ENCODE measurements around the gene VCL.
A peak's percentile ranks its signal among the peaks of the same experiment; 100 is the strongest.
"Not testable (repeated sequence)": the region's sequence is repeated elsewhere in the genome, so short reads cannot be mapped to it uniquely, and the experiment has no call there.

The VCL gene

DNA sequence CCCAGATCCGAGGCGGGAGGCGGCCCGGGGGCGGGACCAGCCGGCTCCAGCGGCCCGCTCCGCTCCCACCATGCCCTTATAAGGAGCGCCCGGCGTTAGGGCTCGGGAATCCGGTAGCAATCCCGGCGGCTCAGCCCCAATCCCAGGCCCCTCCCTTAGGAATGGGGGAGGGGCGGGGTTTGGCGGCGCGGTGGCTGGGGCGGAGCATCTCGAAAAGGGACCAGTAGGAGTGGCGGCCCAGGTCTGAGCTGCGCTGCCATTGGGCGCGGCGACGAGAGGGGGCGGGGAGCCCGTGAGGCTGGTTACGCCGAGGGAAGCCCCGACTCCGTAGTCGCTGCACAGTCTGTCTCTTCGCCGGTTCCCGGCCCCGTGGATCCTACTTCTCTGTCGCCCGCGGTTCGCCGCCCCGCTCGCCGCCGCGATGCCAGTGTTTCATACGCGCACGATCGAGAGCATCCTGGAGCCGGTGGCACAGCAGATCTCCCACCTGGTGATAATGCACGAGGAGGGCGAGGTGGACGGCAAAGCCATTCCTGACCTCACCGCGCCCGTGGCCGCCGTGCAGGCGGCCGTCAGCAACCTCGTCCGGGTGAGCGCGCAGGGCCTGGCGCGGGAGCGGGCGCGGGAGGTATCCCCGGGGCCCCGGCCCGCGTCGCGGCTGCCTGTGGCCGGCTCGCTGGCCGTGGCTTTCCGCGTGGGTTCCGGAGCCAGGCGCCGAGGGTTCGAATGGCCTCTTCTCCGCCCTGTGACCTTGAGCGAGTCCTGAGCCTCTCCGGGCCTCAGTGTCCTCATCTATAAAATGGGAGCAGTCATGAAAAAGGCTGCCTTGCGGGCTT, at the start of gene VCL:
VCL (plus strand) TSS at position 330 of the 836 bp plus-strand sequence; CDS start at position 422, 92 bp downstream.
- DNase-seq: peak; percentile 87

DNA sequence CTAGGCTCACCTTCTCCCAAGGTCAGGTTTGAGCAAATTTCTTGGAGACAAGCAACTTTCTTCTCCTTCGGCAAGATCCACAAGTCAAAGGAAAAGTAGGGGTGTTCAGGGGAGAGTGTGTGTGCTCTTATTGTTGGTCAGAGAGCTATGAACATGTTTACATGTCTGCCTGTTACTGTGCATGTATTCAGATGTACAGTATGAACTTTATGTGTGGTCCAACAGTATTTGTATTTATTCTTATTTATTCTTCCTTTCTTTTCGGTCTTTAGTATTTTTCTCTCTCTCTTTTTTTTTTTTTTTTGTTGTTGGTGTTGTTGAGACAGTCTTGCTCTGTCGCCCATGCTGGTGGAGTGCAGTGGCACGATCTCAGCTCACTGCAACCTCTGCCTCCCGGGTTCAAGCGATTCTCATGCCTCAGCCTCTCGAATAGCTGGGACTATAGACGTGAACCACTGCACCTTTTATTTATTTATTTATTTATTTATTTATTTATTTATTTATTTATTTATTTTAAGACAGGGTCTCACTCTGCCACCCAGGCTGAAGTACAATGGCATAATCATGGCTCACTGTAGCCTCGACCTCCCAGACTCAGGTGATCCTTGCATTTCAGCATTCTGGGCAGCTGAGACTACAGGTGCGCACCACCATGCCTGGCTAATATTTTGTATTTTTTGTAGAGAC, 48.8 kb upstream of the VCL start:
- no peak for DNase-seq

DNA sequence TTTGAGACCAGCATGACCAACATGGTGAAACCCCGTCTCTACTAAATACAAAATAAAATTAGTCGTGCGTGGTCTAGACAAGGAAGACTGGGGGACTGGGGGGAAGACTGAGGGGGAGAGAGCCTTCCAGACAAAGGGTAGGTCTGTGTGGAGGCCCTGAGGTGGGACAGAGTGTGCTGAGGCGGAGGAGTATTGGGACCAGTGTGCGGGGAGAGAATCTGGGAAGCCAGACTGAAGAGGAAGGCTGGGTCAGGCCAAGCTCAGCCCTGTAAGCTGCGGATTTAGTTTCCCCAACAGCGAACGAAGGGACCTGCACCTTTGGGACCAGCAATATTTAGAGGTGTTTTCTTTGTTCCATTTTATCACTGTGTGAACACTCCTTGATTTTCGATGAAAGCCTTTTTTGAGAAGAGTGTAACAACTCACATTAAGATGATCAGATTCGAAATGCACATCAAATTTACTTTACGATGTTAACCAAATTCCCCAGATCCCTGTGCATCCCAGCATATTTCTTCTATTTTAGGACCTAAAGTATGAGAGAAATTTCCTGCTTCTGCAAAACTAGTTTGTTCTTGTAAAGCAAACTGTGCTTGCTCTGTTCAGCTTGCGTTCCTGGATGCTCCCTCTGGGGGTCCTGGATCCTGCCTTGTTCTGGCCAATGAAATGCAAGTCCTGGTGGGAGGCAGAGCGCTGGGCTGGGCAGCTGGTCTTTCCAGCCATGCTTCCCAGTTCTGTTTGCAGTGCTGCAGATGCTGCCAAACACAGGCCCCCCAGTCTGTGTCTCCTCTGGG, 47.6 kb upstream of the VCL start:
- DNase-seq: no peak

DNA sequence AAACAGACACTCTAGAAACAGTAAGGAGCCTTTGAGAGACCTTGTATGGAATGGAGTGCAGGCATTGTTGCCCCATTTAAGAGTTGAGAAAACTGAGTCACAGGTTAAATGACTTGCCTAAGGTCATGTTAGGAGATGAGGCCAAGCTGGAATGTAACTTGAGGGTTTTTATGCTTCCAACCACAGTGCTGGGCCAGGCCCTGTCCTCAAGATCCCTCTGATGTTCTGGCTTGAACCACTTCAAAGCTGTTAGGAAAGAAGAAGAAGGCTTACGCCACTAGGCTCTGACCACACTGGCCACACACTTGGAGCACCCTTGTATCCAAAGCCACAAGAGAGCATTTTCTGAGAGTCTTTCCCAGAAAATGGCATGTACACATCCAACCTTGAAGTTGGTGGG, 44.3 kb upstream of the VCL start:
- no peak for DNase-seq

DNA sequence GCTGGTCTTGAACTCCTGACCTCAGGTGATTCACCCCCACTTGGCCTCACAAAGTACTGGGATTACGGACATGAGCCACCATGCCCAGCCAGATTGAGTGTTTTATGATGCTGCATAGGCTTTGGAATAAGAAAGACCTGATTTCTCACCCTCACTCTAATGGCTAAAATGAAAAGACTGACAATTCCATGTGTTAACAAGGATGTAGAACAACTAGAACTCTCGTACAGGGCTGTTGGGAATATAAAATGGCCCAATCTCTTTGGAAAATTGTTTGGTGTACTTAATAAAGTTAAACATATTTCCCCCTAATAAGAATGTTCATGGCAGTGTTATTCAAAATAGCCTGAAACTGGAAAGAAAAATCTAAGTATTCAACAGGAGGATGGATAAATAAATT, 43.2 kb upstream of the VCL start:
- DNase-seq: no peak

DNA sequence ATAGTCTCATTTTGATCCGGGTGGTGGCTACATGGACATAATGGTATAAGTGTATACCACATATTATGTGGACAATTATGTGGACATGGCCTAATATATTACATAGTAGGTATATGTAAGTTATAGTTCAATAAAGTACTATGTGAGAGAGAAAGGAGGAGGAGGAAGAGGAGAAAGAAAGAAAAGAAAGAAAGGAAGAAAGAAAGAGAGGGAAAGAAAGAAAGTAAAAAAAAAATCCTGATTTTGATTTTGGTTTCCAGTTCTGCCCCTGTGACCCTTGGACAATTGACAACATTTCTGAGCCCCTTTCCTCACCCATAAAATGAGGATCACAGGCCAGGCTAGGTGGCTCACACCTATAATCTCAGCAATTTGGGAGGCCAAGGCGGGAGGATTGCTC, 42.2 kb upstream of the VCL start:
- DNase-seq: no peak

DNA sequence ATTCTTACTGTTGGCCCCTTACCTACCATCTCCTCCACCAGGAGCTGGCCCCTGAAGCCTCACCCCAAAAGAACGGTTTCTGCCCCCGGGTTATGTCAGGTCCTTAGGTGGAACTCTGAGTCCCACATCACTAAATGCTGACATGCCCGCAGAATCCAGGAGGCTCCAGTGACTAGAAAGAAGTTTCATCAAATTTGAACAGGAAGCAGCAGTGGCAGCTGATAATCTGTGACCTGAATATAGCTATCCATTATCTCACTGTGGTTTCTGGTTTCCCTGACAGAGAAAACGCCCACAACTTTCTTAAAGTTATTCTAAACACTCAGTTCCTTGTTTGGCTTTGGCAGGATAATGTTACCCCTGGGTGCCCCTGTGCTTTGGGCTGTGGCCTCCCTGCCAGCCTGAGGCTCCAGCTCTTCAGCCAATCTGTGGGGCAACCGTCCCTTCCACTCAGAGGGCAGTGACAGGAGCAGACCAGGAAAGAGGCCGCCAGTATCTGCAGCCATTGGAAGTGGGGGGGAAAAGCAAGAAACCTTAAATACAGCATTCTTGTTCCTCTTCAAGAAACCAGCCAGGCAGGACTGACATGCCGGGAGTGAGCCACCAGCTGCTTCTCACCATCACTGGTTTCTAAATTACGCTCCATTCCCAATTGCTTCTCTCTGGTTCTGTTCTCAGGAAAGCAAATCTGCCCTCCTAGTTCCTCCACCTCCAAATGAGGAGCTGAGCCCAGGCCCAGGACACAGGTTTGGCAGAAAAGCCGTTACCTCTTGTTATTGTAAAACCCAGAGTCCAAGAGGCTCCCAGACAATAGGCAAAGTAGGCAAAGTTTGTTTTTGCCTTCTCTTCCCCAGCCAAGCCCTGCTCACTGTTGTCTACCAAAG, 41.2 kb upstream of the VCL start:
- no peak for DNase-seq

DNA sequence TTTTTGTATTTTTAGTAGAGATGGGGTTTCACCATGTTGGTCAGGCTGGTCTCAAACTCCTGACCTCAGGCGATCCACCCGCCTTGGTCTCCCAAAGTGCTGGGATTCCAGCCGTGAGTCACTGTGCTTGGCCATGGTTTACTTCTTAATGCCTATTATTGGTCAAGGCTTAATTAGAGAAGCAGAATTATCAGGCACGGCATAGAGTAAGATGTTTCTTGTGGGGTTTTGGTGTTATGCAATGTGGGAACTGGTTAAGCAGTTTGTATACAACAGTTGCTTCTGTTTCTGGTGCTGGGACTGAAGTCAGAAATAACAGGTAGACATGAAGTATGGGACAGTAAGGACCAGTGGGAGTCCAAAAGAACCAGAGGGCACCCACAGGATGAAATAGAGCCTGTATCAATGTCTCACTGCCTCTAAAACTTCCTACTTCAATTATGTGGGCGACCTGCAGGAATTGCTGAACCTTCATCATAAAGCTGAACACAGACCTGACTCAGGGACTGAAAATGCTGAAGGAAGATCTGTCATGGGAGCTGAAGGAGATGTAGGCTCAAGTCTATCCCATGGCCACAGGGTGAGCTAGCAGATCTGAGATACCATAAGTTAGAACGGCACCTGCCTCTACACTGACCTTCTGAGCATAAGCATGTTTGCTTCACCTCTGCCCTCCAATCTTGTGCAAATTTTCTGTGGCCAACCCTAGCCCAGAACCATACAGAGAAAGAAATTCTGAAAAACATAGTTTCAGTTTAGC, 38.3 kb upstream of the VCL start:
- no peak for DNase-seq

DNA sequence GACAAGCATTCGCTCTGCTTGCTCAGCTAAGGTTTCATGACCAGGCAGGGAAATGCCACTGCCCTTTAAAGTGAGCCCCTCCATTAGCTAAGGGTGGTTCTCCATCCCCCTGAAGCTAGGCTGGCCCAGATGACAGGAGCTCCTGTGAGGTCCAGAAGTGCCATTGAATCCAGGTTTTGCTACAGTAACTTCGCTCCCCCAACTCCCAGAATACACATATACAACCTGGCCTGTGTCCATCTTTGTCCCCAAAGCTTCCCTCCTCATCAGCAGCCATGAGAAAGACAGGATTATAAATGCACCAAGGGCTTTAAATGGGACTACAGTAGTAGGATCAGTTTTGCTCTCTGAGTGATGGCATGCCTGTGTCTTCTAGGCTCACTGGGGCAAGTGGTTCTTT, 35.5 kb upstream of the VCL start:
- DNase-seq: no peak

DNA sequence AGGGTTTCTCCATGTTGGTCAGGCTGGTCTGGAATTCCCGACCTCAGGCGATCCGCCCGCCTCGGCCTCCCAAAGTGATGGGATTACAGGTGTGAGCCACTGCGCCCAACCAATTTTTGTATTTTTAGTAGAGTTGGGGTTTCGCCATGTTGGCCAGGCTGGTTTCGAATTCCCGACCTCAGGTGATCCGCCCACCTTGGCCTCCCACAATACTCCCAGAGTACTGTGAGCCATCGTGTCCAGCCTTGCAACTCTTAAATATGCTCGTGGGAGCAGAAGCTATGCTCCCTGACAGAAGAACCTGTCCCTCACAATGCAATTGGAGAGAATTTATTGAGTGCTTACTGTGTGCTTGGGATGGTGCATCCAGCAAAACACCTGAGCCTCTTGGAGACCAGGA, 34.4 kb upstream of the VCL start:
- not testable (repeated sequence) for DNase-seq

DNA sequence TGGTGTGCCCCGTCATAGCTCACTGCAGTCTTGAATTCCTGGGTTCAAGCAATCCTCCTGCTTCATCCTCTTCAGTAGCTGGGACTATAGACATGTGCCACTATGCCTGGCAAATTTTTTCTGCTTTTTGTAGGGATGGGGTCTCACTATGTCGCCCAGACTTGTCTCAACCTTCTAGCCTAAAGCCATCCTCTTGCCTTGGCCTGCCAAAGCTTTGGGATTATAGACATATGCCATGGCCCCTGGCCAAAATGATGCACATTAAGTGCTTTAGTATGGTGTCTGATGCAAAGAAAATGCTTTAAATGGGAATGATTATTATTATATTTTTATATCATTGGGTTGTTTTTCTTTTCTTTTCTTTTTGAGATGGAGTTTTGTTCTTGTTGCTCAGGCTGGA, 33.2 kb upstream of the VCL start:
- no peak for DNase-seq

DNA sequence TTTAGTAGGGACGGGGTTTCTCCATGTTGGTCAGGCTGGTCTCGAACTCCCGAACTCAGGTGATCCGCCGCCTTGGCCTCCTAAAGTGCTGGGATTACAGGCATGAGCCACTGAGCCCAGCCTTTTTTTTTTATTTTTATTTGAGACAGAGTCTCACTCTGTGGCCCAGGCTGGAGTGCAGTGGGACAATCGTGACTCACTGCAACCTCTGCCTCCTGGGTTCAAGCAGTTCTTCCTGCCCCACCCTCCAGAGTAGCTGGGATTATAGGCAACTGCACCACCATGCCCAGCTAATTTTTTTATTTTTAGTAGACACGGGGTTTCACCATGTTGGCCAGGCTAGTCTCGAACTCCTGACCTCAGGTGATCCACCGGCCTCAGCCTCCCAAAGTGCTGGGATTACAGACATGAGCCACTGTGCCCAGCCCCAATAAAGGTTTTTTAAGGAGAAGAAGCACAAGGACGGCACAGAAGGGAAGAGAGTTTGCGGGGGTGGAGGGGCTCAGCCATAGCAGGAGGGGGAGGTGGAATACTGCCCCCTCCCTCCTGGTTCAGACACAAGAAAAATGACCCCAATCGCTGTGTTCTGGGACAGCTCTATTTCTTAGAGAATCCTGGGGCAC, 32.5 kb upstream of the VCL start:
- DNase-seq: not testable (repeated sequence)

DNA sequence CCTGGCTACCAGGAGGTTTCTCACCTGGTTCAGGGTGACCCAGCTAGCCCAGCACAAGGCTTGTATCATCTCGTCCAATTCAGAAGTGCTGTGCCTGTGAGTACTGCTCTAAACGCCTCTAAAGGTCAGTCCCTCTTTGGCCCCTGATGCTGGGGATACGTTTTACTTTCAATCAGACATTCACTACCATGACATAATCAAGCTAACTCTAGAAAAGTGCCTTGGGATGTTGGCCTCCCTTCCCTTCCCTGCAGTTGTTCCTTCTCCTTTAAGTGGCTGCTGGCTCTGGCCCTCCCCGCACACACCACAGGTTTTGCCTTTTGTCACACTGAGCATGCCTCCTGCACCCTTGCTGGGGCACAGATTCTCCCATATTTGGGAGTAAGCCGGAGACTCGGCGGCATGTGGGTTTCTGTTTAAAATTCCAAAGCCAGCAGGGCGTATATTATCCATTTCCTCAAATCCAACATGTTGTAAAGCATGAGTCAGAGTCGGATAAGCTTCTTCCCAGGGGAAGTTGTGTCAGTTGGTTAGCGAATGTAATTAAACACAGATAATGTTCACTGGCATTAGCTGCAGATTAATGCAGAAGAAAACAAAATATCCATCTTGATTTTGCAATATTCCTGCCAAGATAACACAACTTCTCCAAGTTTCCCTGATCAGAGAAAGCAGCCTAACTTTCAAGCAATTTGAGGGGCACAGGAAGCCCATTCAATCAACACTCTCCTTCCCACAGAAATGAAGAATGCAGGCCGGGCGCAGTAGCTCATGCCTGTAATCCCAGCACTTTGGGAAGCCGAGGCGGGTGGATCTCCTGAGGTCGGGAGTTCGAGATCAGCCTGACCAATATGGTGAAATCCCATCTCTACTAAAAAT, 31.8 kb upstream of the VCL start:
- no peak for DNase-seq

DNA sequence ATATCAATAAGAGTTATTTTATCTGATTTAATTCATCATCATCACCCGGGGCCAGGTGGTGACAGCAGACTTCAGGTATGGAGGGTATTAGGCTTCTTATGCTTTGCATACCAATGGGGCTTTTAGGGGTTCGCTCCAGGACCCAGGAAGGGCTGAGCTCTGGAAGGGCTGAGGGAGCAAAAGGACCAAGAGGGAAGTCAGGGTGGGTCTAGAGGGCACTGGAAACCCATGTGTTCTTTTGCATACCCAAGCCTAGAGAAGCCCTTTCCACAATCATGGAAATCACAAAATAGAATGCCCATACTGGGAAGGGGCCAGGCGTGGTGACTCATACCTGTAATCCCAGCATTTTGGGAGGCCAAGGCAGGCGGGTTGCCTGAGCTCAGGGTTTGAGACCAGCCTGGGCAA, 30.9 kb upstream of the VCL start:
- no peak for DNase-seq

DNA sequence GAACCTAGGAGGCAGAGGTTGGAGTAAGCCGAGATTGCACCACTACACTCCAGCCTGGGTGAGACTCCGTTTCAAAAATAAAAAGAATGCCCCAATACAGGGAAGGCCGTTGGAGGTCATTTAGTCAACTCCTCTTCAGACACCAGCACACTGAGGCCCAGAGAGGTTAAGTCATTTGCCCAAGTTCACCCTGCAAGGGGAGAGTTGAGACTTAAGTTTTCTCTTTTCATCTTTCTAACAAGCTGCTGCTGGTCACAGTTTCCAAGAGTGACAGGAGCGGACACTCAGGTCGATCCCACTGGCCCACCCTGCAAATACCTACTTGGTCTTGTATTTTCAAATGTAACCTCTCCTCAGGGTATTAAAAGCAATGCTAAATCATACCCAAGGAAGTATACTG, 30.4 kb upstream of the VCL start:
- DNase-seq: no peak

DNA sequence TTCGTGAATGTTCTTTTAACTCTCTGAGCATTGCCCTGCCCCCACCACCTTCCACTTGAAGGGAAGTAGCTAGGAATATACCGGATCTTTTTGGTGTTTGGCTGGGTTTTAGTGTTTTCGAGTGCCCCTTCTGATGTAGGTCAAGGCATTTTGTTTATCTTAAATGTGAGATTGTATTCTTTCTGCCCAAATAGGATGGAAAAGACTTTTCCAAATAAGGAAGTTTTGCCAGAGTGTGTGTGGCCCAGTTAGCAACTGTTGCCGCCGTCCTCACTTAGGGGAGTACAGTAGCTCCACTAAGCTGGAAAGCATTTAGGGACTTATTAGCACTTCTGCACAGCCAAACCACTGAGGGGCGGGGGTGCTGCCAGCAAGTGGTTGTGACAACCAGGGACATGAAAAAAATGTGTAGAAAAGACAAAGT, 29.8 kb upstream of the VCL start:
- no peak for DNase-seq

DNA sequence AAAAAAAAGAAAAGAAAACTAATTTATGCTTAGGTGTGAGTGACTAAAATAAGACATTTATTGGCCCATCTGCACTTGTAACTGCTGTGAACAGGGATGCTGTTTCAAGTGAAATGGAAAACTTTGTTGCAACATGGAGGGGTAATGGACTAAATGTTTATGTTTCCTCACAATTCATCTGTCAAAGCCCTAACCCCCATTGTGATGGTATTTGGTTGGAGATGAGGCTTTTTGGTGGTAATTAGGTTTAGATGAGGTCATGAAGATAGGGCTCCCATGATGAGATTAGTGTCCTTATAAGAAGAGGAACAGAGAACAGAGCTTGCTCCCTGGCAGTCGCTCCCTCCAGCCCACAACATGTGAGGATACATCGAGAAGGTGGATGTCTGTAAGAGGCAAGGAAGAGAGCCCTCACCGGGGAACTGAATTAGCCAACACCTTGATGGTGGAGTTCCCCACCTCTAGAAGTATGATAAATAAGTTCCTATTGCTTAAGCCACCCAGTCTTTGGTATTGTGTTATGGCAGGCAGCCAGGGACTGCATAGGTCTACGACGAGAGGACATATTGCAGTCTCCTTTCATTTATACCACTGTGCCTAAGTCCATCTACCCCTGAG, 28.6 kb upstream of the VCL start:
- DNase-seq: no peak

DNA sequence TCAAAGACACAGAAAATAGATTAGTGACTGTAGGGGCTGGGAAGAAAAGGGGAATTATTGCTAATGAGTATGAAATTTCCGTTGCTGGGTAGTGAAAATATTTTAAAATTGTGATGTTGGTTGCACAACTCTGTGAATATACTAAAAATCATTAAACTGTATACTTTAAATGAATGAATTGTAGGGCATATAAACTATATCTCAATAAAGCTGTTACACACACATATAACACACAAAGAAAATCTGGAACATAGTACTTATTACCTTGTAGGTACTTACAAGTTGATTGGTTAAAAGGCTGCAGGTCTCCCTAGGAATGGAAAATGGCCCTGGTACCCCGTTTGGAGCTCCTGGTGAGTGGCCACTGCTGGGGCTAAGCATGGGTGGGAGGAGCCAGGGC, 27.1 kb upstream of the VCL start:
- DNase-seq: no peak

DNA sequence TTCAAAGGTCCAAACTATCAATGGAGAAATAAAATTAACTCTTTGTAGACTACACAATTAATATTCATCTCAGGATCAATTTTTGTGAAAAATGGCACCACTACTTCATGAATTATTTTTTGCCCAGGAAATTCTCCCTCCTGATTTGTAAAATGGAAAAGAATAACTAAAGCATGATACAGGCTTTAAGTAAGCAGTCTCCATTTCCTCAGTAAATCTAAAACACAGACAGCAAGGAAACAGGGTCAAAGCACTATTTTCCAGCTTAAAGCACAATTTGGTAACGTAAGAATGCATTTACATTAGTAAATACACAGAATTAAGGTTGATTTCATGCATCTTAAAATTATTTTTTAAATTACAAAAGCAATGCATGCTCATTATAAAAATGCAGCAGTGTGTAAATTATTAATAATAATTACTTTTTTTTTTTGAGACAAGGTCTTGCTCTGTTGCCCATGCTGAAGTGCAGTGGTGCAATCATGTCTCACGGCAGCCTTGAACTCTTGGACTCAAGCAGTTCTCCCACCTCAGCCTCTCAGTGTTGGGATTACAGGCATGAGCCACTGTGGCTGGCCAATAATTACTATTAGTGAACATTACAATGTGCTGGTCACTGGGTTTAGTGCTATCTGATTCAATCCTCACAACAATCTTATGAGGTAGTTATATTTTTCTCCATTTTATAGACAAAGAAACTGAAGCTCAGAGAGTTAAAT, 26.1 kb upstream of the VCL start:
- no peak for DNase-seq

Measured in NCI-H1436 treated with DMSO at 0.1 percent for 48 hours (cell line).